GM08714 (cell line): ENCODE data around the gene RAPGEF6.
"Not testable (repeated sequence)": the region's sequence is repeated elsewhere in the genome, so short reads cannot be mapped to it uniquely, and the experiment has no call there.

Experiments used
- H3K4me3 ChIP-seq: fragments of 200-500 bp; sonication (Bioruptor generic); 2 replicates; pipeline ENCODE4 v1.5.1; 2014; ENCODE audit warnings: mild to moderate bottlenecking, low read length, inconsistent platforms
- ZNF274 ChIP-seq: IDR thresholded peaks from 2 replicates; pipeline ENCODE4 v1.6.1; 2012; ENCODE audit warnings: mild to moderate bottlenecking, low read depth, low read length

Gene RAPGEF6

DNA sequence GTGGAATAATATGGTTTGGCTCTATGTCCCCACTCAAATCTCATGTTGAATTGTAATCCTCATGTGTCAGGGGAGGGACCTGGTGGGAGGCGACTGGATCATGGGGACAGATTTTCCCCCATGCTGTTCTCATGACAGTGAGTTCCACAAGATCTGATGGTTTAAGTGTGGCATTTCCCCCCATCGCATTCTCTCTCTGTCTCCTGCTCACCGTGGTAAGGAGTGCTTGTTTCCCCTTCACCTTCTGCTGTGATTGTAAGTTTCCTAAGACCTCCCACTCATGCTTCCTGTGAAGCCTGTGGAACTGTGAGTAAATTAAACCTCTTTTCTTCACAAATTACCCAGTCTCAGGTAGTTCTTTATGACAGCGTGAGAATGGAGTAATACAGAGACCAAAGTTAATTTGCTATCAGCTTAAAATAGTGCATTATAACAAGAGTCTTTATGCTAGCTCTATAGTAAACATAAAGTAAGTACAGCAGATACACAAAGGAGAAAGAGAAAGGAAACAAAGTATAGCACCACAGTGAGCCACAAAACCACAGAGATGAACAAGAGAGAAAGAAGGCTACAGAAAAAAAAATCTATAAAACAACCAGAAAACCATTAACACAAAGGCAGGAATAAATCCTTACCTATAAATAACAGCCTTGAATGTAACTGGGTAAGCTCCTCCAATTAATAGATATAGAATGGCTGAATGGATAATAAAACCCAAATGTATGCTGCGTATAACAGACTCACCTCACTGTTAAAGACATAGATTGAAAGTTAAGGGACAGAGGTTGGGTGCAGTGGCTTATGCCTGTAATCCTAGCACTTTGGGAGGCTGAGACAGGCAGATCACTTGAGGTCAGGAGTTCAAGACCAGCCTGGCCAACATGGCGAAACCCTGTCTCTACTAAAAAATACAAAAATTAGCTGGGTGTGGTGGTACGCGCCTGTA, 39.7 kb downstream of the RAPGEF6 start:
- no peak for TF ChIP-seq ZNF274

DNA sequence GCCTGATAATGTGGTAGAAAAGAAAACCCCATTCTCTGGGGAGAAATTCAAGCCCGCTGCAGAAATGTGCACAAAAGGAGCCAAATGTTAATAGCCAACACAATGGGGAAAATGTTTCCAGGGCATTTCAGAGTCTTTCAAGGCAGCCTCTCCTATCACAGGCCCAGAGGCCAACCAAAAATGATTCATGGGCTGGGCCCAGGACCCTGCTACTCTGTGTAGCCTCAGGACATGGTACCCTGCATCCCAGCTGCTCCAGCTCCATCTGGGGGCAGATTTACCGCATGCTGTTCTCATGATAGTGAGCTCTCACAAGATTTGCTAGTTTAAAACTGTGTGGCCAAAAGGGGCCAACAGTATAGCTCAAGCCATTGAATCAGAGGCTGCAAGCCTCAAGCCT, 41.1 kb downstream of the RAPGEF6 start:
- H3K4me3 ChIP-seq = no peak overlapping the region
- no peak for TF ChIP-seq ZNF274

More for the DNA sequence above, 39.7 kb downstream of the RAPGEF6 start:
- H3K4me3 ChIP-seq = no peak overlapping the region

DNA sequence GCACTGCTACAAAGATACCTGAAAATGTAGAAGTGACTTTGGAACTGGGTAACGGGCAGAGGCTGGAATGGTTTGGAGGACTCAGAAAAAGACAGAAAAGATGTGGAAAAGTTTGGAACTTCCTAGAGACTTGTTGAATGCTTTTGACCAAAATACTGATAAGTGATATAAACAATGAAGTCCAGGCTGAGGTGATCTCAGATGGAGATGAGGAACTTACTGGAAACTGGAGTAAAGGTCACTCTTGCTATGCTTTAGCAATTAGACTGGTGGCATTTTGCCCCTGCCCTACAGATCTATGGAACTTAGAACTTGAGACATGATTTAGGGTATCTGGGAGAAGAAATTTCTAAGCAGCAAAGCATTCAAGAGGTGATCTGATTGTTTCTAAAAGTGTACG, 41.6 kb downstream of the RAPGEF6 start:
- not testable (repeated sequence) for H3K4me3 ChIP-seq

DNA sequence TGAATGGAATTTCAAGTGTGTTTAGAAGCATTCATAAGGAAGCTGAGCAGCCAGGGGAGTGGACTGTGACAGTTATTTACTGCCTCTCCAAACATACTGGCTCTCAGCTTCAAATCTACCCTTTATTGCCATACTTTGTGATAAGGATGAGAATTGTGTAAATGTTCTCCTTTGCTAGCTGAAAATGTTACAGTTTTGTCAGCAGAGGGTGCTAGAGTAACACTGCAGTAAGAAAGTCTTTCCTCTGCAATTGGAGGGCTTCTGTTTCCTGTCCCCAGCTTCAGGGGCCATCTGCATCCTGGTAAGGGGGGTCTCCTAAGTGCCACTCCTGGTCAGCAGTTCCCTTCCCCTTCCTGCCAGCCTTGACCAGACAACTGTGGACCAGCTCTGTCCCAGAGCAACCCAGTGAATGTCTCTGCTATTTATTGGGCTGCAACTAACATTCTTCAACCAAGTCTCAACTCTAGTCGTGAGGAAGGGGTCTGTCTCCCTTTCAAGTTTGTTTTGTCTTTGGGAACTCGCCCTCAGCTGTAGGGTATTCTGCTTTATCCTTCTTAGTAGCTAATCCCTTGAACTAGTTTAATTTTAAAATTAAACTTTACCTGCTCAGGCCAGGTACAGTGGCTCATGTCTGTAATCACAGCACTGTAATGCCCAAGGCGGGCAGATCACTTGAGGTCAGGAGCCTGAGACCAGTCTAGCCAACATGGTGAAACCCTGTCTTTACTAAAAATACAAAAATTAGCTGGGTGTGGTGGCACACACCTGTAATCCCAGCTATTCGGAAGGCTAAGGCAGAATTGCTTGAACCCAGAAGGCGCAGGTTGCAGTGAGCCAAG, 45.3 kb downstream of the RAPGEF6 start:
- no peak for TF ChIP-seq ZNF274
- no peak overlapping the region for H3K4me3 ChIP-seq

DNA sequence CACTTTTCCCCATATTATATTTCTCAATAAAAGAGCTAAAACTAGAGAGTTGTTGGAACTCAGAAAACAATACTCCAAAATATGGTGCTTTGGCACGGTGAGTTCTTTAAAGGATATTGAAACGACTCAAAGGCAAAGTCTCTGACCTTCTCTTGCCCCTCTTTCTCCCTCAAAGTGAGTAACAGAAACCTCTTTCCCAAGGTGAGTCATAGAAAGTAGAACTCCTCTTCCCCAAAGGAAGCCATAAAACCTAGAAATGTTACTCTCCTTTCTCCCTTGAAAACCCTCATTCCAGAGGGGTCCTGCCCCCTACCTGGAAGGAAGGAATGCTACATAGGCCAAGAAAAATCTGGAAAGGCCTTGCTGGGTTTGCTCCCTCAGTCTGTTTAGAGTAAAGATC, 47.5 kb downstream of the RAPGEF6 start:
- no peak overlapping the region for H3K4me3 ChIP-seq
- no peak for TF ChIP-seq ZNF274

DNA sequence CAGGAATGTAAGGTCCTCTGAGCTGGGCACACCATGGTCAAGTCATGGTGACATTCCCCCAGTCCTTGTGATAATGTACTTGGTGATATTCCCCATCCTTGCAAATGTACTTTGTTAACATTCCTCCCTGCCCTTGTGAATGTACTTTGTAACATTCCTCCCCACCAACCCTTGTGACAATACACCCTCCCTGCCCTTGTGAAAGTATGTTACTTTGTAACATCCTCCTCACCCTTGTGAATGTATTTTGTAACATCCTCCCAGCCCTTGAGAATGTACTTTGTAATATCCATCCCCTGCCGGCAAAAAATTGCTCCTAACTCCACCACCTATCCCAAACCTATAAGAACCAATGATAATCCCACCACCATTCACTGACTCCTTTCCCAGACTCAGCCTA, 53.3 kb downstream of the RAPGEF6 start:
- no peak for TF ChIP-seq ZNF274

DNA sequence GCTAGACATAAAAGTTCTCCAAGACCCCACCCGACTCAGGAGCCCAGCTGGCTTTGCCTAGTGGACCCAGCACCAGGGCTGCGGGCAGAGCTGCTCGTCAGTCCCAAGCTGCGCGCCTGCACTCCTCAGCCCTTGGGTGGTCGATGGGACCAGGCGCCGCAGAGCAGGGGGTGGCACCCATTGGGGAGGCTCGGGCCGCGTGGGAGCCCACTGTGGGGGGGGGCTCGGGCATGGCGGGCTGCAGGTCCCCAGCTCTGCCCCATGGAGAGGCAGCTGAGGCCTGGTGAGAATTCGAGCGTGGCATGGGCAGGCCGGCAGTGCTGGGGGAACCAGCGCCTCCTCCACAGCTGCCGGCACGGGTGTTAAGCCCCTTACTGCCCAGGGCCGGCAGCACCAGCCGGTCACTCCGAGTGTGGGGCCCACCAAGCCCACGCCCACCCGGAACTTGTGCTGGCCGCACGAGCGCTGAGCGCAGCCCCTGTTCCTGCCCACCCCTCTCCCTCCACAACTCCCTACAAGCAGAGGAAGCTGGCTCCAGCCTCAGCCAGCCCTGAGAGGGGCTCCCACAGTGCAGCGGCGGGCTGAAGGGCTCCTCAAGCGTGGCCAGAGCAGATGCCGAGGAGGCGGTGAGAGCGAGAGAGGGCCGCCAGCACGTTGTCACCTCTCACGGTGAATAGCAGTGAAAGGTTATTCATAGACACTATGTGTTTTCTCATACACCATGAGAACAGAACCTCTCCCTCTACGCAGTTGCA, 54.9 kb downstream of the RAPGEF6 start:
- no peak for TF ChIP-seq ZNF274
- no peak overlapping the region for H3K4me3 ChIP-seq

More for the DNA sequence above, 53.3 kb downstream of the RAPGEF6 start:
- no peak overlapping the region for H3K4me3 ChIP-seq

DNA sequence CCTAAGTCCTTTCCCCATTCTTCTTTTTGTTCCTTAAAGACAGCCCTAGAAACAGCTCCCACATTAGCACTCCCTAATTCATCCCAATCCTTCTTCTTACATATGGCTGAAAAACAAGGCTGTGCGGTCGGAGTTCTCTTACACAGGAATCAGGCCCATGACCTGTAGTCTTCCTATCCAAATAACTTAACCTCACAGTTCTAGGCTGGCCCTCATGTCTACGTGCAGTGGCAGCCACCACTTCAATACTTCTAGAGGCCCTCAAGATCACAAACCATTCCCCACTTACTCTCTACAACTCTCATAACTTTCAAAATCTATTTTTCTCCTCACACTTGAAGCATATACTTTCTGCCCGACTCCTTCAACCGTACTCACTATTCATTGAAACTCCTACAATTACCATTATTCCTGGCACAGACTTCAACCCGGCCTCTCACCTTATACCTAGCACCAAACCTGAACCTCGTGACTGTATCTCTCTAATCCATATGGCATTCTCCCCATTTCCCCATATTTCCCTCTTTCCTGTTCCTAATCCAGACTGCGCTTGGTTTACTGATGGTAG, 59.3 kb downstream of the RAPGEF6 start:
- no peak for TF ChIP-seq ZNF274
- no peak overlapping the region for H3K4me3 ChIP-seq

DNA sequence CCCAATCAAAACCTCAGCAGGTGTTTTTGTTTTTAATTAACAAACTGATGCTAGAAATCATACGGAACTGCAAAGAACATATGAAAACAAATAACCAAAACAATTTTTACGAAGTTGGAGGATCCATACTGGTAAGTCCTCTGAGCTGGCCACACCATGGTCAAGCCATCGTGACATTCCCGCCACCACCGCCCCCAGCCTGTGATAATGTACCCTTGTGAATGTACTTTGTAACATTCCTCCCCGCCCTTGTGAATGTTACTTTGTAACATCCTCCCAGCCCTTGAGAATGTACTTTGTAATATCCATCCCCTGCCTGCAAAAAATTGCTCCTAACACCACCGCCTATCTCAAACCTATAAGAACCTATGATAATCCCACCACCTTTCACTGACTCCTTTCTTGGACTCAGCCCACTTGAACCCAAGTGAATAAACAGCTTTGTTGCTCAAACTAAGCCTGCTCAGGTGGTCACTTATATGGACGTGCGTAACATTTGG, 63.3 kb downstream of the RAPGEF6 start:
- no peak for TF ChIP-seq ZNF274
- no peak overlapping the region for H3K4me3 ChIP-seq

DNA sequence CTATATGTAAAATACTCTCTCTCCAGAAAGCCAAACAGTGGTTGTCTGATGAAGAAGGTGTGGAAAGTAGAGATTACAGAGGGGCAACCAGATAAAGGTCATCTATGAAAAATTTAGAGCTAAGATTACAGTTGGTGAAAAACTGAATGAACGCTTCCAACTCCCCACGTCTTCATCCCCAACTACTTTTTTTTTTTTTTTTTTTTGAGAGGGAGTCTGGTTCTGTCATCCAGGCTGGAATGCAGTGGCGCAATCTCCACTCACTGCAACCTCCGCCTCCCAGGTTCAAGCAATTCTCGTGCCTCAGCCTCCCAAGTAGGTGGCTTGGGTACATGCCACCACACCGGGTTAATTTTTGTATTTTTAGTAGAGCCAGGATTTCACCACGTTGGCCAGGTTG, 64.3 kb downstream of the RAPGEF6 start:
- H3K4me3 ChIP-seq = no peak overlapping the region
- TF ChIP-seq ZNF274 = no peak

DNA sequence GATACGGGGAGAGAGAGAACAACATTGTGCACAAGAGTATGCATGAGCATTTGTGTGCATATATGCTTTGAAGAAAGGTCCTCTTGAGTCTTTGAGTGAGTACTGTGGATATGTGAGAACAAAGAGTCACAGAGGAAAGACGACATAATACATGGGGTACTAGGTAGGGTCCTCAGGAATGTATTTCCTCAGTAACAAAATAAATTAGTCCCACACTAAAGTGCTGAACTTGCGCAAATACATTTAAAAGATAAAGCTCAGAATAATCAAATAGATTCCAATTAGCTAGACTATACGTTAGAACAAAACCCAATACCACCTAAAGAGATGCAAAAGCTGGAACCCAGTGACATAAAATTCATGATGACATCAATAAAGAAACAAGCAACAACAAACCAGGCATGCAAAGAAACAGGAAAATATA, 70.8 kb downstream of the RAPGEF6 start:
- TF ChIP-seq ZNF274 = no peak
- no peak overlapping the region for H3K4me3 ChIP-seq

DNA sequence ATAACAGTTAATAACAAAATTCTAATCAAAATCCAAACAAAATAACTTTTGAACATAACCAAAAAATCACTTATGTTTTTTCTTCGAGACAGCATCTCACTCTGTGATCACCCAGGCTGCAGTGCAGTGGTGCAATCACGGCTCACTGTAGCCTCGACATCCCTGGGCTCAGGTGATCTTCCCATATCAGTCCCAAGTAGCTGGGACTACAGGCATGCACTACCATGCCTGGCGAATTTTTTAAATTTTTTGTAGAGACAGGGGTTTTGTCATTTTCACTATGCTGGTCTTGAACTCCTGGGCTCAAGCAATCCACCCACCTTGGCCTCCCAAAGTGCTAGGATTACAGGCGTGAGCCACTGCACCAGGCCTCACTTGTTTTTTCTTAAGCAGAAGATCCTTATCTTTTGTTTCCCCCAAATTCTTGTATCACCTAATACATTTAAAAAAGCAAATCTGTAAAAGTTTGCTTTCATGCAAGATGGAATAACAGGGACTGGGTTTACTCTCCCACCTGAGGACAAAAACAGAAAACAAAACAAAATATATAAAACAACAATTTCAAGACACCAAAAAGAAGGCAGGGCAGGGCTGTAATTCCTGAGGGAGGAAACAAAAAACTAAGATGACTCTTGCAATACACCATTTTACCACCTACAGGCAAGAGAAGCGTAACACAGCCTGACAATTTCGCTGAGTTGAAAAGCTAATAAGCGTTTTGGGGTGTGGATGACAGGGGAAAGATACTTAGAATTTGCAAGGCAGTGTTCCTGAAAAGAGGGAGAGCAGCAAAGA, 71.4 kb downstream of the RAPGEF6 start:
- no peak for TF ChIP-seq ZNF274
- H3K4me3 ChIP-seq = no peak overlapping the region

DNA sequence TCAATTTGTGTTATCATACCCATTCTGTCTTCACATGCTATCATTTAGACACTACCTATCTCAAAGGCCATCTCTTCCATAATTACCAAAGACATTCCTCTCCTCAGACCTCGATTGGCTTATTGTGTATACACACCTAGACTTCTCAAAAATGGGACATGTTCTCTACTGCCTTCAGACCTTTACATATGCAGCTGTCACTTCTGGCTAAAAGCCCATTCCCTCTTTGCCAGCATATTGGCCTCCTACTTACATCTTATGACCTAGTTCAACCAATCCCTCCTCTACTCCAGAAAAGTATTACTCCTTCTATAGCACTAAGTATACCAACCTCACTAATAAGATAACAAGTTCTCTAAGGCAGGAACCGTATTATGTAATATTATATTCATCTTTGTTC, 84.4 kb downstream of the RAPGEF6 start:
- H3K4me3 ChIP-seq = no peak overlapping the region
- no peak for TF ChIP-seq ZNF274

DNA sequence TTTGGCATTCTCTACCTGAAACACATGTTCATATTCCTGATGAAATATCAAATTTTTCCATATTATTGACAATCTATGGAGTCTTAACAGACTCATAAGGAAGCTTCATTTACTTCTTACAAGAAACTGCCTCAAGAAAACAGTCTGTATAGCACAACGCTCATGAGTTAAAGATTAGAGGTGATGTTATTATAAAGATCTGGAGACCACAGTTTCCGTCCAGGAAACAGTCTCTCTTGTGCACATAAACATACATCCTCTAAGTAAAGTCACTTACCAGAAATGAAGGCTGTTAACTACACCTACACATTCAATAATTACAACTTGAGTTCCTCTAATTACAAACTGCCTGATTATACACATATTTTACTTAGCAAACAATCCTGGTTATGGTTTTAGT, 86.9 kb downstream of the RAPGEF6 start:
- TF ChIP-seq ZNF274 = no peak
- no peak overlapping the region for H3K4me3 ChIP-seq
